Activated naive CD4-positive, alpha-beta T cell (primary cell): ENCODE results near the gene C2.
A peak's percentile ranks its signal among the peaks of the same experiment; 100 is the strongest.
"Not testable (repeated sequence)": the region's sequence is repeated elsewhere in the genome, so short reads cannot be mapped to it uniquely, and the experiment has no call there.

Source experiments
- DNase-seq, 4 experiments: peaks; one replicate each; lab custom pipeline; 2025; lab: John Stamatoyannopoulos, UW

The C2 gene

GRCh38 chr6:31898383-31899011 is 29.0 kb upstream of the C2 start:
- peak in 1 of 4 experiments; percentile 24 for DNase-seq

DNA sequence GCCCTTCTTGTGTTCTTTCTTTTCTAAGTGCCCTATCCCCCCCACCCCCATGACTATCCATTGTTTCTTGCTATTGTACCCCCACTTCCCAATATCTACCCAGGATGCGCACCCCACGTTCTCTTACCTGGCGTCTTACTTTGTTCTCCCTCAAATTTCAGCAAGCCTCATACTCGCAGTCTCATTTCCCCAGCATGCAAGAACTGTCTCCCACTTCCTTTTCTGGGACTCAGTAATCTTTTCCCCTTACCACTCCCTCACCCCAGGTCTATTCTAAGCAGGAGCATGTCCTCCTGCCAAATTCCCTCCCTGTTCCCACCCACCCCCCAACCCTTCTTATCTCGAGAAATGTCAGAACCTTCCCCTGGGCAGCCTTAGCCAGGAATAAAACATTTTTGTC is 28.3 kb upstream of the C2 start:
- DNase-seq: no peak

DNA sequence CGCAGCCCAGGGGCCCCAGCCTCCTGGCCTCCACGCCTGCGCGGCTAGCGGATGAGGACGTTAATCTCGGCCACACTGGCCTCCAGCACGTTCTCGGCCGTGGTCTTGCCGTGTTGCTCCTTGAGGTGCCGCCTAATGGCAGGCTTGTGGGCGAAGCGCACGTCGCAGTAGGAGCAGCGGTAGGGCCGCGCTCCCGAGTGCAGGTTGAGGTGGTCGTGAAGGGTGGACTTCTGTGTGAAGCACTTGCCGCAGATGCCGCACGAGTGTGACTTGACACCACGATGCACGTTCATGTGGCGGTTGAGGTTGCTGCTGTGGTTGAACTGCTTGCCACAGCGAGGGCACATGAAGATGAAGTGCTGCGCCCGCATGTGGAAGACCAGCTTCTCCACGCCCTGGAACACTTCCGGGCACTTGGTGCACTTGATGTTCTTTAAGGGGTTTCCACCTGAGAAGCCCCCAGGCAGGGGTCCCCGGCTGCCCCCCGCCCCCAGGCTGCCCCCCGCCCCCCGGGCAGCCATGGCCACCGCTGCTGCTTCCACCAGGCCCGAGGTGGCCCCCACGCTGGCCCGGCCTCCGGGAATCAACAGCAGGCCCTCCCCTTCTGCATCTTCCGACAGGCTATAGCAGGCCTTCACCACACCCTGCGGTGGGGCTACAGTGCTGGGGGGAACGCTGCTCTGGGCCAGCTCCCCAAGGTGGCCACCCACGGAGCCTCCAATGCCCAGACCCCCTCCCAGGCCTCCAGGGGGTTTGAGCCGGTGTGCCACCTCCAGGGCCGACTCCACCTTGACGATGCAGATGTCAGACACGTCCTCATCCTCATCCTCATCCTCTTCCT is 27.4 kb upstream of the C2 start:
- no peak for DNase-seq

GRCh38 chr6:31900917-31901414 is 26.6 kb upstream of the C2 start:
- no peak for DNase-seq

DNA sequence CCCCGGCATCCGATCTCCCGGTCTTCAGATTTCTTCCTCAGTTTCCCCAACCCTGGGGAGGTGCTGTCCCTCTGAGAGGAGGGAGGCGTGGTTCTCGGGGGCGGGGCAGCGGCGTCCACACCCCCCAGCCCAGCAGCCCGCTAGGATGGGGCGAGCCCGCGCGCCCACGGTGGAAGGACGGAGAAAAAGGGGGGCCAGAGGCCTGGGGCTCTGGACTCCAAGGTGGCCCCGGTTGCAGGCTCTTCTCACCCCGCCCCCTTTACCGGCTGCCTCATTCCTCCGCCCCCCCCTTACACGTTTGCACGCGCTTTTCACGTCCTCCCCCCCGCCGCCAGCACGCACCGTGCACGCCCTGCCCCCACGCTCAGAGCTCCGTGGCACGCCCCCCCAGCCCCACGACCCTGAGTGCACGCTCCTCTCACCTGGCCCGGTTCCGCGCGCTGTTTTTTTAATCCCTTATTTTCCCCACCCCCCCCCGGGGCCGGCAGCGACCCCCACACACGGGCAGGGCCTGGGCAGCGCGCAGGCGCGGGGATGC is 26.0 kb upstream of the C2 start:
- peak; percentile 40 to 76 (median 67) for DNase-seq

DNA sequence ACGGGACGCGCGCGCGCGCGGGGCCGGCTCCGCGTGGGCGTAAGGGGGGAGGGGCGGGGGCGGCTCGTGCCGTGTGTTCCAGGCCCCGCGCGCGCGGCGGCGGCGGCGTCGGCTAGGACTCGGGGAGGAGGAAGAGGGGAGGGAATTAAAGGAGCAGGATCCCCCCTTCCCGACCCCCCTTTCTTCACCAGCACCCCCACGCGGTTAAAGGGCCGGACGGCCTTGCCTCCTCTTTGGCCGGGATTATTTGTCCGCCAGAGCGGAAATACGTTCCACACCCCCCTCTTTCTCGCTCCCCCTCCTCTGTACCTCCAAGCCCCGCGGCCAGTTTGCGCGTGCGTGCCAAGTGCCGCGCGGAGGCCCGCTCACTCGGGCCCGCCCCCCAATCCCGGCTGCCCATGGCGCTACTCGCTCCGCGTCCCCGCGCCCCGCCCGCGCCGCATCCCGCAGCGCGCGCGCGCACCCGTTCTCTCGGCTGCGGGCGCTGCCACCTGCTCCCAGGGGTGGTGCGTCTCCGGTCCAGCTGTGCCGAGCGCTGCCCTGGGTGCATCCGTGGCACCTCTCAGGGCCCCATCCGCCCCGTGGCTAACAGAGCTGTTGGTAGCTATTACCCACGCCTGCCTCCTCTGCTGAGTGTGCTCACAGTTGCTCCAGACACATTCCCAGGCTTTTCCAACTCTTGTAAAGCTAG is 25.4 kb upstream of the C2 start, which contains the start of gene ZBTB12:
Gene ZBTB12 (minus strand): TSS at position 134 of the 691 bp plus-strand sequence. CDS start 781 bp downstream, outside the sequence.
- DNase-seq: peak; percentile 49 to 82 (median 70)

GRCh38 chr6:31903957-31904356 is 23.6 kb upstream of the C2 start:
- DNase-seq: no peak

DNA sequence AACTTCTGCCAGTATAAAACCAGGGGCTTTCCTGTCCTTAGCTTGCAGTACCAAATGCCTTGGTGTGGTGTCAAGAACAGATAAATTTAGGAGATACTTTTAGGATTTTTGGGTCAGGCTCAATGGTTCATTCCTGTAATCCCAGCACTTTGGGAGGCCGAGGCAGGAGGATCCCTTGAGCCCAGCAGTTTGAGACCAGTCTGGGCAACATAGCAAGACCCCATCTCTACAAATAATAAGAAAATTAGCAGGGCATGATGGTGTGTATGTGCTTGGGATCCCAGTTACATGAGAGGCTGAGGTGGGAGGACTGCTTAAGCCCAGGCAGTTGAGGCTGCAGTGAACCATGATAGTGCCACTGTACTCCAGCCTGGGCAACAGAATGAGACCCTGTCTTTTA is 22.5 kb upstream of the C2 start:
- DNase-seq: no peak

GRCh38 chr6:31906122-31906521 is 21.4 kb upstream of the C2 start:
- DNase-seq: no peak

DNA sequence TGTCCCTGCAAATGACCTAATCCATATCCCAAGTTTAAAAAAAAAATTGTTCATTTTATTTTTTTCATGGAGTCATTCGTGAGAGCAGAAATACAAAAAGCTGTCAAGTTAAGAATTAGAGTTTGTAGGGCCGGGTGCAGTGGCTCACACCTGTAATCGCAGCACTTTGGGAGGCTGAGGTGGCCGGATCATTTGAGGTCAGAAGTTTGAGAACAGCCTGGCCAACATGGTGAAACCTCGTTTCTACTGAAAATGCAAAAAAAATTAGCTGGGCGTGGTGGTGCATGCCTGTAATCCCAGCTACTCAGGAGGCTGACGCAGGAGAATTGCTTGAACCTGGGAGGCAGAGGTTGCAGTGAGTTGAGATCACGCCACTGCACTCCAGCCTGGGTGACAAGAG is 20.8 kb upstream of the C2 start:
- DNase-seq: not testable (repeated sequence)

GRCh38 chr6:31907158-31907813 is 20.2 kb upstream of the C2 start:
- no peak for DNase-seq

DNA sequence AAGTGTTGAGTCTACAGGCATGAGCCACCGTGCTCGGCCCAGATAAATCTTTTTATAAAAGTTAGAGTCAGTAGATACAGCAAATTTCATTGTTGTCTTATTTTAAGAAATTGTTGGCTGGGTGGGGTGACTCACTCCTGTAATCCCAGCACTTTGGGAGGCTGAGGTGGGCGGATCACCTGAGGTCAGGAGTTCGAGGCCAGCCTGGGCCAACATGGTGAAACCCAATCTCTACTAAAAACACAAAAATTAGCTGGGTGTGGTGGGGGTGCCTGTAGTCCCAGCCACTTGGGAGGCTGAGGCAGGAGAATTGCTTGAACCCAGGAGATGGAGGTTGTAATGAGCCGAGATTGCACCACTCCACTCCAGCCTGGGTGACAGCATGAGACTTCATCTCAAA is 19.3 kb upstream of the C2 start:
- not testable (repeated sequence) for DNase-seq

- DNase-seq: no peak
Measured at GRCh38 chr6:31908791-31909190, 18.7 kb upstream of the C2 start.

GRCh38 chr6:31909298-31909697 is 18.2 kb upstream of the C2 start:
- not testable (repeated sequence) for DNase-seq

GRCh38 chr6:31911826-31912585 is 15.5 kb upstream of the C2 start:
- no peak for DNase-seq

GRCh38 chr6:31915351-31915750 is 12.2 kb upstream of the C2 start:
- DNase-seq: no peak

GRCh38 chr6:31915756-31916155 is 11.8 kb upstream of the C2 start:
- DNase-seq: no peak

GRCh38 chr6:31918069-31918720 is 9.3 kb upstream of the C2 start:
- DNase-seq: no peak

GRCh38 chr6:31919624-31920303 is 7.8 kb upstream of the C2 start:
- DNase-seq: no peak

DNA sequence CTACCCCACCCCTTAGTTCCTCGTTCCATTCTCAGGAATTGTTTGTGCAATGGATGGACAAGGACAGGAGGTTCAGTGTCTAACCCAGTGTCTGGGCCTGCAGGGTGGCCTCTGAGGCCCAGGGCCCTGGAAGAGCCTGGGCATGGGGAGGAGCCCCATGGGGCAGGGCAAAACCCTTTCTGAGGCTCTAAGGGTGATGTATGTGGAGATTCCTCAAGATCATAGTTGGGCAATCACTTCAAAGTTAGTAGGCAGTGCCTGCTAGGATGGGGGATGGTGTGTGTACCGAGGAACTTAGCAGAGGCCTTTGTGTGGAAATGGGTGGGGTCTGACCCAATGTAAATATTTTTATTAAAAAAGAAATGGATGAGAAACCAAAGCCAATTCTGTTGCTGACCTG is 6.7 kb upstream of the C2 start:
- DNase-seq: no peak
